ENCODE data around the gene KPNA4.
A peak's percentile ranks its signal among the peaks of the same experiment; 100 is the strongest.
"Not testable (repeated sequence)": the region's sequence is repeated elsewhere in the genome, so short reads cannot be mapped to it uniquely, and the experiment has no call there.

KPNA4 gene

GRCh38 chr3:160569894-160570652 is 4.7 kb upstream of the KPNA4 start:
- no peak for DNase-seq

- DNase-seq, result no peak
Observed at GRCh38 chr3:160568989-160569388, 3.6 kb upstream of the KPNA4 start.

GRCh38 chr3:160567774-160568173 is 2.4 kb upstream of the KPNA4 start:
- DNase-seq, result no peak

GRCh38 chr3:160566499-160566898 is 1.1 kb upstream of the KPNA4 start:
- DNase-seq, result no peak

GRCh38 chr3:160564949-160565441 is 376 bp downstream of the KPNA4 start:
- DNase-seq, result peak; percentile 67

- no peak for DNase-seq
Observed at GRCh38 chr3:160564258-160564911, 986 bp downstream of the KPNA4 start.

- DNase-seq, result no peak
Observed at GRCh38 chr3:160562952-160563351, 2.4 kb downstream of the KPNA4 start.

- DNase-seq, result no peak
Observed at GRCh38 chr3:160557571-160557970, 7.8 kb downstream of the KPNA4 start.

GRCh38 chr3:160556141-160556540 is 9.2 kb downstream of the KPNA4 start:
- DNase-seq, result no peak

- no peak for DNase-seq
Observed at GRCh38 chr3:160554980-160555379, 10.4 kb downstream of the KPNA4 start.

- no peak for DNase-seq
Observed at GRCh38 chr3:160553827-160554226, 11.5 kb downstream of the KPNA4 start.

- no peak for DNase-seq
Observed at GRCh38 chr3:160546727-160547126, 18.6 kb downstream of the KPNA4 start.

- DNase-seq, result no peak
Observed at GRCh38 chr3:160545504-160545871, 19.9 kb downstream of the KPNA4 start.

- no peak for DNase-seq
Observed at GRCh38 chr3:160544844-160545503, 20.4 kb downstream of the KPNA4 start.

GRCh38 chr3:160540551-160540950 is 24.8 kb downstream of the KPNA4 start:
- no peak for DNase-seq

GRCh38 chr3:160538895-160539294 is 26.5 kb downstream of the KPNA4 start:
- no peak for DNase-seq

GRCh38 chr3:160537729-160538128 is 27.6 kb downstream of the KPNA4 start:
- DNase-seq, result no peak

- DNase-seq, result no peak
Observed at GRCh38 chr3:160532371-160532770, 33.0 kb downstream of the KPNA4 start.

- DNase-seq, result no peak
Observed at GRCh38 chr3:160531311-160531710, 34.1 kb downstream of the KPNA4 start.

GRCh38 chr3:160516391-160516790 is 49.0 kb downstream of the KPNA4 start:
- not testable (repeated sequence) for DNase-seq

- no peak for DNase-seq
Observed at GRCh38 chr3:160501325-160501724, 64.0 kb downstream of the KPNA4 start.

GRCh38 chr3:160498202-160498601 is 67.2 kb downstream of the KPNA4 start:
- no peak for DNase-seq

- no peak for DNase-seq
Observed at GRCh38 chr3:160490166-160490565, 75.2 kb downstream of the KPNA4 start.

- peak; percentile 10 for DNase-seq
Observed at GRCh38 chr3:160486459-160486869, 78.9 kb downstream of the KPNA4 start.

Measured in CD4-positive, alpha-beta T cell treated with Interleukin-17A for 4 hours (primary cell).